ENCODE data around the gene CHL1. TPM values are rescaled to one million over a fixed set of nuclear protein-coding genes. Genes with fewer than 3 reads are reported as not detected.

CHL1 gene
- total RNA-seq, 1 experiment from 2014 or later: not detected

DNA sequence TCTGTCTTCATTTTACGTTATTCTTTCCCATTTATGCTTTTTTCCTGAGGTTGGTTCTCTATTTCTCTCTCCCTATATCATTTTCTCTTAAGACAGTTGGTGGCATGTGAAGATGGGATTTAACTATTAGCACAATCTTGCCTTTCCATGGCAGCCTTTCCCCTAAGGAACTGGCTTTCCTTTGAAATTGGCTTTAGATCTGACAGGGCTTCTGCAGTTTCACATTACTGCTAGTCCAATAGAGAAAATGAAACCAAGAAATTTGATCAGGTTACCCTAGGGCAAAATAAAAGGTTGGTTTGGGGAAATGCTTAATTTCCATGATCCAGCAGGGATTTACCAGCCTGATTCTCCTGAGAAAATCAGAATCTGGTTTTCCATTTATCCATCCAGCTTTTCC, 22.7 kb upstream of the CHL1 start:
- no peak overlapping the region for H2AFZ ChIP-seq
- no TSS peak for BruUV-seq (replicated peaks)
- CTCF ChIA-PET: no interaction called here
- H3K4me3 ChIP-seq: no peak overlapping the region
- H3K36me3 ChIP-seq (ENCODE audit: low read depth): no peaks in the 10 kb centered on the region
- H3K9me2 ChIP-seq (ENCODE audit: insufficient read depth): no peaks in the 10 kb centered on the region
- POLR2A ChIA-PET (ENCODE audit: unreplicated experiment): no interaction called here
- H3K4me1 ChIP-seq (replicated peaks; ENCODE audit: insufficient read depth): no peaks in the 10 kb centered on the region
- no peak for TF ChIP-seq EZH2 (IDR thresholded peaks at IDR 0.05; ENCODE audit: low read depth)
- TF ChIP-seq, protein P1, sequence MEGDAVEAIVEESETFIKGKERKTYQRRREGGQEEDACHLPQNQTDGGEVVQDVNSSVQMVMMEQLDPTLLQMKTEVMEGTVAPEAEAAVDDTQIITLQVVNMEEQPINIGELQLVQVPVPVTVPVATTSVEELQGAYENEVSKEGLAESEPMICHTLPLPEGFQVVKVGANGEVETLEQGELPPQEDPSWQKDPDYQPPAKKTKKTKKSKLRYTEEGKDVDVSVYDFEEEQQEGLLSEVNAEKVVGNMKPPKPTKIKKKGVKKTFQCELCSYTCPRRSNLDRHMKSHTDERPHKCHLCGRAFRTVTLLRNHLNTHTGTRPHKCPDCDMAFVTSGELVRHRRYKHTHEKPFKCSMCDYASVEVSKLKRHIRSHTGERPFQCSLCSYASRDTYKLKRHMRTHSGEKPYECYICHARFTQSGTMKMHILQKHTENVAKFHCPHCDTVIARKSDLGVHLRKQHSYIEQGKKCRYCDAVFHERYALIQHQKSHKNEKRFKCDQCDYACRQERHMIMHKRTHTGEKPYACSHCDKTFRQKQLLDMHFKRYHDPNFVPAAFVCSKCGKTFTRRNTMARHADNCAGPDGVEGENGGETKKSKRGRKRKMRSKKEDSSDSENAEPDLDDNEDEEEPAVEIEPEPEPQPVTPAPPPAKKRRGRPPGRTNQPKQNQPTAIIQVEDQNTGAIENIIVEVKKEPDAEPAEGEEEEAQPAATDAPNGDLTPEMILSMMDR (conservative IDR thresholded peaks at IDR 0.05): no peak
- H3K27ac ChIP-seq: no peak overlapping the region
- no peaks in the 10 kb centered on the region for H3F3A ChIP-seq (ENCODE audit: insufficient read depth, low read depth)
- DNase-seq: no peak
- no peaks in the 10 kb centered on the region for H3K27me3 ChIP-seq (ENCODE audit: insufficient read depth, low read depth)
- H3K4me2 ChIP-seq: no peak overlapping the region
- no peaks in the 10 kb centered on the region for H3K79me2 ChIP-seq (ENCODE audit: low read depth)
- H4K20me1 ChIP-seq (ENCODE audit: insufficient read depth): no peaks in the 10 kb centered on the region
- intact Hi-C loops (cut with micrococcal nuclease; ENCODE audit: unreplicated experiment): no loop called here
- H3K9me3 ChIP-seq (ENCODE audit: insufficient read depth, low read depth): no peaks in the 10 kb centered on the region

DNA sequence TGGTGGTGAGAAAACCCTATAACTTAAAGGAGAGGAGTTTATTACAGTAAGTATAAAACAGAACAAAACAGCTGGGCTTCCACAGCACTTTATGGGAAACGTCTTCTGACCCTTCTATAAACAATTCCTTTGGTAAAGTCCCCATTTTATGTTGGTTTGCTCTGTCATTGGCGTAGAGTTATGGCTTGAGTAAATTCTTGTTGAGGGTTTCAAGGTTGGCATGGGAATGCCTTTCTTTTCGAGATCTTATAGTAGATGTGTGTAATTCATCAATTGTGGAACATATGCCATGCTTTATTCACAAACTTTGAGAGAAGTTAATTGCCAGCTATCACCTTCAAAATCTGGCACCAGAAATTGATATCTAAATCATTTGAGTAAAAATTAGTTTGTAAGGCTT, 11.6 kb upstream of the CHL1 start:
- Histone ChIP-seq H3K36me3 (ENCODE audit: low read depth) (no peaks in the 10 kb centered on the region), H3K9me2 (ENCODE audit: insufficient read depth) (no peaks in the 10 kb centered on the region), H3K9me3 (ENCODE audit: insufficient read depth, low read depth) (no peaks in the 10 kb centered on the region), H4K20me1 (ENCODE audit: insufficient read depth) (no peaks in the 10 kb centered on the region), H3F3A (ENCODE audit: insufficient read depth, low read depth) (no peaks in the 10 kb centered on the region), H3K4me1 (replicated peaks; ENCODE audit: insufficient read depth) (no peaks in the 10 kb centered on the region), H3K27ac (no peak overlapping the region), H3K79me2 (ENCODE audit: low read depth) (no peaks in the 10 kb centered on the region), H3K4me3 (no peak overlapping the region), H2AFZ (no peak overlapping the region), H3K4me2 (no peak overlapping the region), H3K27me3 (ENCODE audit: insufficient read depth, low read depth) (no peaks in the 10 kb centered on the region)
- CTCF ChIA-PET: no interaction called here
- intact Hi-C loops (cut with micrococcal nuclease; ENCODE audit: unreplicated experiment): no loop called here
- POLR2A ChIA-PET (ENCODE audit: unreplicated experiment): no interaction called here
- no peak for DNase-seq
- BruUV-seq (replicated peaks): no TSS peak
- TF ChIP-seq, protein P1 (conservative IDR thresholded peaks at IDR 0.05): no peak
- no peak for TF ChIP-seq EZH2 (IDR thresholded peaks at IDR 0.05; ENCODE audit: low read depth)

DNA sequence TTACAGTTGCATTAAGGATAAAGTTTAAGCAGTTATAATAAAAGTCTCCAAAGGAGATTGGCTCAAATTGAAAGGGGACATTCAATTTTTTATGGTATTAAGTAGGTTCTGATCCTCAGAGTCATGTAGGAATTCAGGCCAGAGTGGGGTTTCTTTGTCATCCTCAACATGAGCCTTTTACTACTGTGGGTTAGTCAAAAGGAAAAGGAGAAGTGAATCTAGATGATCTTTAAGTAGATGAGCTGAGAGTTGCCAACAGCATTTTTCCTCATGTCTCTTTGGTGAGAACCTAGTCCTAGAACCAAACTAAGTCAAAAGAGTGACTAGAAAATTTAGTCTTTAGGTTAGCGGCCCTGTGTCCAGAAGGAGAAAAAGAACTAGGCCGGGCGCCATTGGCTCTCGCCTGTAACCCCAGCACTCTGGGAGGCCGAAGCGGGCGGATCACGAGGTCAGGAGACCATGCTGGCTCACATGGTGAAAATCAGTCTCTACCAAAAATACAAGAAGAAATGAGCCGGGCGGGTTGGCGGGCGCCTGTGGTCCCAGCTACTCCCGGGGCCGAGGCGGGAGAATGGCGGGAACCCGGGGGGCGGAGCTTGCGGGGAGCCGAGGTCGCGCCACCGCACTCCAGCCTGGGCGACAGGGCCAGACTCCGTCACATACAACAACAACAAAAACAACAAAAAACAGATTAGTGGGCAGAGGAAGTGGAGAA, 4.2 kb upstream of the CHL1 start:
- DNase-seq: no peak
- Histone ChIP-seq H3K36me3 (ENCODE audit: low read depth) (no peaks in the 10 kb centered on the region), H3F3A (ENCODE audit: insufficient read depth, low read depth) (no peaks in the 10 kb centered on the region), H3K79me2 (ENCODE audit: low read depth) (no peaks in the 10 kb centered on the region), H3K9me2 (ENCODE audit: insufficient read depth) (no peaks in the 10 kb centered on the region), H3K4me3 (no peak overlapping the region), H3K9me3 (ENCODE audit: insufficient read depth, low read depth) (no peaks in the 10 kb centered on the region), H3K27me3 (ENCODE audit: insufficient read depth, low read depth) (no peaks in the 10 kb centered on the region), H3K27ac (no peak overlapping the region), H3K4me2 (no peak overlapping the region), H2AFZ (no peak overlapping the region), H4K20me1 (ENCODE audit: insufficient read depth) (no peaks in the 10 kb centered on the region), H3K4me1 (replicated peaks; ENCODE audit: insufficient read depth) (no peaks in the 10 kb centered on the region)
- BruUV-seq (replicated peaks): no TSS peak
- ChIA-PET POLR2A (ENCODE audit: unreplicated experiment) (no interaction called here), CTCF (no interaction called here)
- intact Hi-C loops (cut with micrococcal nuclease; ENCODE audit: unreplicated experiment): no loop called here
- TF ChIP-seq, protein P1 (conservative IDR thresholded peaks at IDR 0.05): no peak
